GM18520 (cell line): Measurements from ENCODE around the gene PPP1R7.

Experiments
- ATAC-seq: cut with Tn5 transposase; IDR thresholded peaks from one replicate; pipeline ENCODE4 v1.9.1; 2021; ENCODE audit not compliant: unreplicated experiment

PPP1R7 gene

DNA sequence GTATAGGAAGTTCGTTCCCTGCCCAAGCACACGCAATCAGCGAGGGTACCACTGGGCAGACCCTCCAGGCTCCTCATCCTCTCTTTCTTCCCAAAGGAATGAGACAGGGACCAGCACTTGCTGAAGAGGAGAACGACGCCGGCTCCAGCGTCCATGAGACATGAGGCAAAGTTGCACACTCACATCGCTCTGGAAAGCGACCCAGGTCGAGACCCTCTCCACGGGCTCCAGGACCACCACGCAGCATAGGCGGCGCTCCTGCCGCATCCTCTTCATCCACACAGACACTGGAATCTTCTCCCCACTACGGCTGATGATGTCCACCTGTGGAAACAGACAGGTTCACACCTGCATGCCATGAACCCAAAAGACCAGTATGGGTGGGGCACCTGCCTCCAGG lies 11.8 kb upstream of the PPP1R7 start:
- no peak for ATAC-seq

DNA sequence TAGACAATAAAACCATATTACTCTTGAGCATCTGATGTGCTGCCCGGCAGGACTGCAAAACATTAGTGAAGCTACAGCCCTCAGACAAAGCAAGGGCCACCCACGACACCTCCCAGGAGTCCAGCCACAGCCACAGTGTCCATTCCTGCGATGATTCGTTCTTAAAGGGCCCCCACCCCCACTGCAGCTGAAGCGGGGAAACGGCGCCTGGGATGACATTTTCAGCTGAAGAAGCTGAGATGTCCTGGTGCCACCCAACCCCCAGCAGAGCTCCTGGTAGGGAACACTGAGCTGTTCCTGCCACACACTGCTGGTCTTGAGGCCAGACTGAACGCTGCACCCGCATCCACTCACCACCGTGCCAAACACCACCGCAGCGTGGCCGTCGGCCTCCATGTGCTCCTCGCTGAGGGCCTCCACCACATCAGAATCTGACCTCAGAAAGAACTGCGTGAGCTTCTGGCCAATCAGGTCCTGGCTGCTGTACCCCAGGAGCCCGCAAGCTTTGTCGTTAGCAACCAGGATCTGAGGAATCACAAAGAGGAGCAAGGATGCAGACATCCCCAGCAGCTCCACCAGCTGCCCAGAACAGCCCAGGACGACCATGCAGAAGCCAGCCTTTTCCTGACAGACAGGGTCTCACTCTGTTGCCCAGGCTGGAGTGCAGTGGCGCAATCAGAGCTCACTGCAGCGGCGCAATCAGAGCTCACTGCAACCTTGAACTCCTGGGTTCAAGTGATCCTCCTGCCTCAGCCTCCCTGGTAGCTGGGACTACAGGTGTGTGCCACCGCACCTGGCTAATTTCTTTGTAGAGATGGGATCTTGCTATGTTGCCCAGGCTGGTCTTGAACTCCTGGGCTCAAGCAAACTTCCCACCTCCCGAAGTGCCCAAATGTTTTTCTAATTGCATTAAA lies 10.5 kb upstream of the PPP1R7 start:
- no peak for ATAC-seq

DNA sequence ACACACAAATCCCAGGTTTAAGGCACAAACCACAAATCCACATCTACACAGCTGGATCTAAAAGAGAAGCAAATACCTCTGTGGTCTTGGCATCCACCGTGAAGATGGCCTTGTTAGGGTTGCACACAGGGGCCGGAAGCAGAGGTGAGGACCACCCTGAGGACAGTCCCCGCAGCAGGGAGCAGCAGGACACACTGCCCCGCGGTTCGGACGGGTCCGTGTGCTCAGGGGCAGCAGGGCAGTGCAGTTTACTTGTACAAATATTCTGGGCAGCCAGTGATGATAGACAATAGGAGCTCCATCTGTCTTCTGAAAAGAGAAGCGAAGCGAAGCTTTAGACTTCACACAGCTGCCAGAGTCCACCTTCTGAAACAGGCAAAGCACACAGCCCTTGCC lies 9.8 kb upstream of the PPP1R7 start:
- no peak for ATAC-seq

DNA sequence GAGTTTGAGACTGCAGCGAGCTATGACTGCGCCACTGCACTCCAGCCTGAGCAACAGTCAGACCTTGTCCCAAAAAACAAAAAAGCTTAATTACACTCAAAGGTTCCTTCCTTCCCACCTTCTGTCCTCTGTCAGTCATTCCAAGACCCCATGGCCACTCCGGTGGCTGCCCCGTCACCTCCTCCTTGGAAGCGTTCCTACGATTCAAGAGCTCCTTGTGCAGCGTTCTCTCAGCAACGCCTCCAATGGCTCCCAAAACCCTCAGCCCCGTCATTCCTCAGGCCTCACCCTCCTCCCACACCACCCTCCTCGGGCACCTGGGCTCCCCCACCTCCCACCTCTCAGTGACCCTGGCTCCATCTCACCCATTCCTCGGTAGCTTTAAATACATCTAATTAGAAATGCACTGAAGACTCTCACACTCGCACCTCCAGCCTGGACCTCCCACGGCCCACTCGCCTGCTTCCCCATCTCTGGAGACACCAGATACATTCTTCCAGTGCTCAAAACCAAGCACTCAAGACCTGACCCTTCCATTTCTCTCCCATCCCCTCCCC lies 9.0 kb upstream of the PPP1R7 start:
- ATAC-seq: no peak

DNA sequence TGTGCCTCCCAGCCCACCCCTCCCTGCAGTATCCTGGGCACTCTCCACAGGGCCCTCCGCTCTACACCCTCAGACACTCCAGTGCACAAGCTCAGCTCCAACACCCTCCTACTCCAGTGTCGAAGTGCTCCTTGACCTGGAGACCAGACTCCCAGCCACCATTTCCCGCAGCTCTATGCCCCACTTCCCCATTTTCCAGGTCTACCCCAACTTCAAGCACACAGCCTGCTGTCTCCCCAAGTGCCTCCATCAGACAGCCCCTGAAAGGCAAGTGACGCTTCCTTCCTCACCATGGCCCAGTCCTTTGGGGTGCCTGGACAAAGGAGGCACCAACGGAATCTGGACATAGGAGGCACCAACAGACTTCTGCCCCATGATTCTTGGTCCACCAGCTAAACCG lies 8.2 kb upstream of the PPP1R7 start:
- ATAC-seq: no peak

DNA sequence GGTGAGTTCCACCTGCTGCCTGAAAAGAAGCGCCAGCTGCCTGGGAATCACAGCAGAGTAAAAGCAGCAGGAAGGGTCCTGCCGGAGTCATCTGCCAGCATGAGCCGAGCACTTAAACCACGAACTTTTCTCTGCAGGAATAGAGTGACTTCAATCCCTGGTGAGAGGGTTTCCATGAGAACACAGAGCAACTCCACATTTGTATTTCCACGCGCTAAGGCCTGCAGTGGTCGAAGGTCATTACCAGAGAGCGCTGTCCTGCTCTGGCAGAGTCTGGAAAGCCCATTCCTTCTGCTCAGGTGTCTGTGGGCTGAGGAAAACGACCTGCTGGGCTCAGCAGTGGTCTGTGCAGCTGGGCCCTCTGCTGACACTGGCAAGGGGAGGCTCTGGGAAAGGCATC lies 7.7 kb upstream of the PPP1R7 start:
- no peak for ATAC-seq

DNA sequence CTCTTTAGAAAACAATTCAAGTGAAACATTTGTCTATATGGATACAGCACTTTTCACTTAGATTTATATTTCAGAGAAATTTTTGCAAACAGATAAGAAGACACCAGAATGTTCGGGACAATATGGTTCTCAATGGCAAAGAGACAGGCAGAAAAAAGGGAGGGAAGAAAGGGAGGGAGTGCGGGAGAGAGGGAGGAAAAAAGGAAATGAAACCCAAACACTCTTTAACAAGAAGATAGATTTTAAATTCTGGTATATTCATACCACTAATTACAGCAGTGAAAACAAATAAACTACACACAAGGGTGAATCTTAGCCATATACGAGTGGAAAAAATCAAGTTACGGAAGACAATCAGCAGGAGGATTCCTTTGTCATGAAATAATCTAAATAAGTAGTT lies 4.0 kb upstream of the PPP1R7 start:
- no peak for ATAC-seq

DNA sequence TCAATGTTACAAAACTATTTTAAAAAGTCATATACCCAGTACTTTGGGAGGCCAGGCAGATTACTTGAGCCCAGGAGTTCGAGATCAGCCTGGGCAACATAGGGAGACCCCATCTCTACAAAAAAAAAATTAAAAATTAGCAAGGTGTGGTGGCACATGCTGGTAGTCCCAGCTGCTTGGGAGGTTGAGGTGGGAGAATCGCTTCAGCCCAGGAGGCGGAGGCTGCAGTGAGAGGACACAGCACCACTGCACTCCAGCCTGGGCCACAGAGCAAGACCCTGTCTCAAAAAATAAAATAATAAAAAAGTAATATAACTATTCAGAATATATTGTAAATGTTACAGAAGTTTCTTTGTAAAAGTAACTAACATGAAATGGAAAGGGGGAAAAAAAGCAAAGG lies 2.9 kb upstream of the PPP1R7 start:
- no peak for ATAC-seq

DNA sequence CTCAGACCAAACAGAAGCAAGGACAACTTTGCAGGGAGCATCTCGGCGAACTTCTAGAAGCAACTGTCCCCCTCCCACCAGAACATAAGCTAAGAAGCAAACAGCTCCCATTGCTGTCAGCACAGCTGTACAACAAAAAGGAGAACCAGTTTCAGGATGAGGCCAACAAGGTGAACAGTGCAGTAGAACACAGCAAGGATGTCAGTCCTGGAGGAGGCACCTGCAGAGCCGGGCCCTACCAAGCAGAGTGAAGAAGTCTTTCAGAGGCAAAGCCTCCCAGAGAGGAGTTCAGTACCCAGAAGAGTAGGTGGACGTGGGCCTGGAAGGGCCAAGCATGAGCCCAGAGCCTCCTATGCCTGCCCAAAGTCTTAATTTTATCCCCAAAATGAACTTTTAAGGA lies 2.0 kb upstream of the PPP1R7 start:
- ATAC-seq: no peak

DNA sequence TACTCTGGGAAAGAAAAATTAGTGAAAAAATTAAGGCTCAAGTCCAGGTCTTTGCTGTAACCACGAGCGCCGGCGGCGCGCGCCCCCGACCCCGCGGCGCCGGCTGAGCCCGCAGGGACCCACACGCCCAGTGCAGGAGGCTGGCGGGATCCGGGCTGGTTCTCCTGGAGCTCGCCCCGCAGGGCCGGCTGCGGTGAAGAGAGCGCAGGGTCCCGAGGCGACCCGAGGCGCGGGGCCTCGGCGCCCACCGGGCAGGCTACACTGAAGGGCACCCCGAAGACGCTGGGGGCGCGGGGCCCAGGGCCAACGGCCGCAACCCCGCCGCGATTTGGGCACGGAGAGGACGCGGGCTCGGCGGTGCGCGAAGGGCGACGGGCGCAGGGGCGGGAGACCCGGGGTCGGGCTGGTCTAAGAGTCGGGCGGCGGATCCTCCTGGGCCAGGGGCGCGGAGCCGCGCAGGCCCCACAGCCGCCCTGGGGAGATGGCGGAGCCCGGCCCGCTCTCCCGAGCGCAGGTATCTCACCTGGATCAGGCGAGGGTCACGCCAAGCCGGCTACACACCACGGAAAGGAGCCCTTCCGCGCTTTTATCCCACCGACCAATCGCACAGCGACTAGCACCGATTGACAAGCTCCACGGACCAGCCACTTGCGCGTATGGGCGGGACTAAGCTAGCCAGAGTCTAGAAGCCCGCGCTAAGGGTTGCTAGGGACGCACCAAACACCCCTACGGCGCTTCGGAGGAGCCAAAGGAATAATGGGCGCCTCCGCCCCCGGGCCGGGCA lies 1.2 kb upstream of the PPP1R7 start, which contains the start of gene PASK:
TSS of gene PASK (minus strand) at position 582 of the 784 bp plus-strand sequence. CDS start 6,440 bp downstream, outside the sequence.
- ATAC-seq: peak; percentile 72

DNA sequence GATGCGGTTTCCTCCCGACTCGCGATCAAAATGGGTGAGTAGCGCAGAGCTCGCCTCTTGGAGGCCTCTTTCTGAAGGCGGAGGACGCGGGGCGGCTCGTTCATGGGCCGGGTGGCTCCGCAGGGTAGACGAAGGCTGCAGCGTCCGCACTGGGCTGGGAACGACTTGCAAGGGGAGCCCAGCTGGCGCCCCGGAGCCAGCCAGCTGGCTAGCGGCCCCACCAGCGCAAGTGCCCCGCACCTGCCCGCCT lies 667 bp upstream of the PPP1R7 start:
- ATAC-seq: no peak

DNA sequence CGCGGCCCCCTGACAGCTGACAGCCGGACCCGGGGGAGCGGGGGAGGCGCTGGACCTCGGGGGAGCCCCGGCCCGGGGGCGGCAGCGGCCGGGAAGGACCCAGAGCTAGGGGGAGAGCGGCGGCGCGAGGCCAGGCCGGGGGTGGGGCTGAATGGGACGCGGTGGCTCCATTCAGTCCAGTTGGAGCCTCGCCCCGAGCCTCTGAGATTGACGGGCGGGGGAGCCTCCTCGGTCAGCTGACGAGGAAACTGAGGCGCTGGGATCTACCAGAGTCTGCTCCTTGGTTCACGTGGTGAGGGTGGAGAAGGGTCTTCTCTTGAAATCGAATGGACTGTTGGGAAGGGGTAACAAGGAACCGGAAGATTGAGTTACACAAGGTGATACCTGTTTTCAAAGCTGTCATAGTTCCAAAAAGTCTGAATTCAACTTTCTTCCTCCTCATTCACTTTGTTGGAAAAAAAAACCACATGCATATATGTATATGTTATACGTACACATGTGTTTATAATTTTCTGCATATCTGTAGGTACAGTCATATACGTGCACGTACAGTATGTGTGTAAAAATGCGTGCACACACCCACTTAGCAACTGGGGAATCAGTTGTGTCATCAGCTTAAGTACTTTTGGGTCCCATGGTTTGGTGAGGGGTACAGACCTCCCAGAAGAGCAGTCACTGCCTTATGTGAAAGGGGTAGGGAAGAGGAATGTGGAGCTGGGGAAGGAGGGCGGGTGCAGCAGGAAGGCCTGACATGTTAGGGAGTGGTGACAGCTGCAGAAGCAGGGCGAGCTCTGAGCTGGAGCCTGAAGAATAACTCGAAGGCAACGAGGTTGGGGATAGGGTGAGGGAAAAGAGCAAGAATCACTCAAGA lies 628 bp downstream of the PPP1R7 start:
- no peak for ATAC-seq

DNA sequence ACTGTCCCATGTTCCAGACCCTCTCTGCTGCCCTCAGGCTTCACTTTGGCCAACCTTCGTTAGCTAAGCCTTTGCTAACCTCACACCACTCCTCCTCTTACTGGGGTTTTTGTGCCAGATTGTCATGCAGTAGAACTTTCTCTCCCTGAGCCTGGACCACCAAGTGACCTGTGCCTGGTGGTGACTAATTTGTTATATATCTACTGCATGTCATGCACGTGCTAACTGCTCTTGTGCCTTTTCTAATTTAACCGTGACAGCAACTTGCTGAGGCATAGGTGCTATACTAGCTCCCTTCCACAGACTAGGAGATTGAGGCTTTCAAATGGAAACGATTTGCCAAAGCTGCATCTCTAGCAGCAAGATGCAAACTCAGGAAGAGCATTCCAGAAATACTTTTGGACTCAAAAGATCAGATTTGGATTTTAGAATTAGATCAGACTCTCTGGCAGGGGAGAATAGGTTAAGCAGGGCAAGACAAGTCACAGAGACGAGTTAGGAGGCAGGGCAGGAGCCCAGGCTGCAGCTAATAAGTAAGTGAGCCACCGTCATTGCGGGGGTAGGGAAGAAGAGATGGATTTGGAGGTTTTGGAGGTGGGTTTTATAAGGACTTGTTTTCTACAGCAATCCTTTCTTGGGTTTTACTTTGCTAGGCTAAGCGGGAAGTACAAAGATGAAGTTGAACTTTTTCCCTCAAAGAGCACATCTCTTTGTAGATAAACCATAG lies 1.8 kb downstream of the PPP1R7 start:
- ATAC-seq: no peak

DNA sequence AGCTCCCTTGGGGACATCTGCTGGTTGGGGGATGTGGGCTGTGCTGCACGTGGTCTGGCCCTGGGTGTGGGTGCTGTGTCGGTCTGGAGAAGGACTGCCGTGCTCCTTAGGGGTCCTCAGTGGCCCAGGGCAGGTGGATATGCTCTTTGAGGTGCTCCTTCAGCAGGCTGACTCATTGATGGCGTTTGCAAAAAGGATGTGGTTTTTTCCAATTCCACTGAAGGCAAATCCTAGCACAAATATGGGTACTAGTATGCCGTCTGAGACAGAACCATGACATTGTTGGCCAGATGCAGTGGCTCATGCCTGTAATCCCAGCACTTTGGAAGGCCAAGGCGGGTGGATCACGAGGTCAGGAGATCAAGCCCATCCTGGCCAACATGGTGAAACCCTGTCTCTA lies 3.3 kb downstream of the PPP1R7 start:
- ATAC-seq: no peak

DNA sequence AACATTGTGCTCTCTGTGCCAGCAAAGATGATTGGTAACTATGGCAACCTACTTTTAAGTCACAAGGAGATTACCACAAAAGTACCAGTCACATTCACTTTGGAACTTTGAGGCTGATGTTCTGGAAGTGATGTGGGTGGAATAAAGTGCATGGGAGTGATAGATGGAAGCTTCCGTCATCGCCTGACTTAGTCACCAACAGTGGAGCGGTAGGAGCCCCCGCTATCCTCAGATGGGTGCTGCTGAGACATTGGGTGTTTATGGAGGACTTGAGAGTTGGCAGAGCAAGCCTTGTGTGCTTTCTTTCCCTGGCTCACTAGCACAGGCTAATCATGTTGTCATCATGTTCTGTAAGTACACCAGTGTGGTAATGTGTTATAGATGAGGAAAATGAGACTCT lies 4.6 kb downstream of the PPP1R7 start:
- ATAC-seq: no peak

DNA sequence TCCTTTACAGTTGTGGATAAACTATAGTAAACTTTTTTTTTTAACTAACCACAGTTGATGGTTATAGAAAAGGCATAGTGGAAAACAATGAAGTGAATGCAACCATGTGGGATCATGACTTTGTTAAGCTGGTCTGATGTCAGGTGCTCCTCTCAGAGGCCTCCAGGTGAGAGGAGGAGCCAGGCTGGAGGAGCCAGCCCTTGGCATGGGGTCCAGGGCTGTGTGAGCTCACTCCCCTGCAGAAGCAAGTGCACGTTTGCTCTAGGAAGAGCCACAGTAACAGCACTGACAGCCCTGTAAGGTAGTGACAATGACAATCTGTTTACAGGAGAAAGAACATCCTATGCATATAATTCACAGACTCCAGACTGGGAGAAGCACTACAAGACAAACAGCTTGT lies 5.7 kb downstream of the PPP1R7 start:
- no peak for ATAC-seq

DNA sequence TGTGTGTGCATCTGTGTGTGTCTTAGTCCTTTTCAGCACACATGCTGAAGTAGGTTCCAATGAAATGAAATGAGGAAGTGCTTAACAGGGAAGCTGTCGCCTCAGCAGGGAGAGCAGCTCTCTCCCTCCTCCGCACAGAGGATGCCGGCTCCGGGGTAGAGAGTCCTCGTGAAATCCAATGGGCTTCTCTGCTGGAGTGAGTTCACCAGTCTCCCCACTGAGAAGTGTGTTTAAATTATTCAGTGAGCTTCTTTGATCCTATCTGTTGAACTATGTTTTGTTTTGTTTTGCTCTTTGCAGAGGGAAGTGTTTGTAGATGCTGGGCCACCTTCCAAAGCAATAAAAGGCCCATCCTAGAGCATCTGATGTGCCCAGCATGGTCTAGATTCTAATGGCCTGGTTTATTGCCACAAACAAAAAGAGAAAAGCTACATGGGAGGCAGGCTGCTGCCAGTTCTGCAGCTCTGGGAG lies 6.7 kb downstream of the PPP1R7 start:
- ATAC-seq: no peak

DNA sequence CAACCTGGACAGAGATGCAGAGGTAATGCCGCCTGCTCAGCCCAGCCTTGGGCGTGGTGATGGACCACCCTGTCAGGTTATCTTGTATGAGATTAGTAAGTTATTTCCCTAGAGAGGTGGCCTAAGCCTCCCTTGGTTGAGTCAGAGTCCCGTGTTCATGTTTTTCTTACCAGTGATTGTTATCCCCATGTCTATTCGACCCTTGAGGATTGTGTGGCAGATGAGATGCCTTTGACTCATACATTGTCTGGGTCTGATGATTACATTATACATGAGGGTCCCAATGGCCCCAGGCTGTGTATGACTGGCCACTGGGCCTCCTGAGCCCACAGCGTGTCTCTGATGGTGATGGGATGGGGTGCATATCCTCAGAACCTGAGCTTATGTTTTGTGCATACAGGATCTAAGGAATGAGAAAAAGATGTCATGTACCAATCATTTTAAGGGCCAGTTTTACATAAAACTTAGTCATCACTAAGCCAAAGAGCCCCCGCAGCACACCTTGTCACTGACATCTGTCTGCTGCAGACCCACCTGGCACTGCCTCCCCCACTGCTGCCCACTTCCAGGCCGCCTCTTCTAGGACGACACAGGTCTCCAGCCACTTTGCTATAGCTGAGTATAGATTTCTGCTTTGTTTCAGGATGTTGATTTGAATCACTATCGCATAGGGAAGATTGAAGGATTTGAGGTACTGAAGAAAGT lies 7.7 kb downstream of the PPP1R7 start:
- ATAC-seq: no peak

DNA sequence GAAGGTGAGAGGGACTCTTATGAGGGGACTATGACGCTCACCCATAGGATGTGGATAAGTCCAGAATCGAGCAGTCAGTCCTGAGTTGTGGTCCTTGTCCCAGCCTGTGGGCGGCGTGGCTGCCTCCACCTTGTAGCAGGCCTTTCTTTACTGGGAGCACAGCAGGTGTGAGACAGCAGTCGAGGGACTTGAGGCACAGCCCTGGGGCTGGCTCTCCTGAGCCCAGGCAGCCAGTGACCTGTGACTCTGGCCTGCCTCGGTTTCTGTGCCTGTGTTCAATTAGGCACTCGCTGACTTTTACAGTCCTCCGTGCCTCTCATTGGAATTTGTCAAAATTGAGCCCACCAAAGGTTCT lies 8.3 kb downstream of the PPP1R7 start:
- no peak for ATAC-seq

DNA sequence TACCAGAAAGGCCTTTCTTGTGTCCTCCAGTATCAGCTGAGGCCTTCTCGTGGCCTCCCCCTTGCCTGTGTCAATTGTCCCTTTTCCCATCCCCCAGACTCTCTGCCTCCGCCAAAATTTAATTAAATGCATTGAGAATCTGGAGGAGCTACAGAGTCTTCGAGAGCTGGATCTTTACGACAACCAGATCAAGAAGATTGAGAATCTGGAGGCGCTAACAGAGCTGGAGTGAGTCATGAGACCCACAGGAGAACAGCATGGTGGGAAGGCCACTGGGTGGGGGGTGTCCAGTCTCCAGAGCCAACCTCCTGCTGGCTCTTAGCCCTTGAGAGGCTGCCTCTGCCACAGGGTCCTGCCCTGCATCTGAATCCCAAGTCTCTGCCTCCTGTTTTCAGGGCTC lies 8.8 kb downstream of the PPP1R7 start:
- ATAC-seq: no peak
